ENCODE results near the gene MARCHF9.

MARCHF9 gene

DNA sequence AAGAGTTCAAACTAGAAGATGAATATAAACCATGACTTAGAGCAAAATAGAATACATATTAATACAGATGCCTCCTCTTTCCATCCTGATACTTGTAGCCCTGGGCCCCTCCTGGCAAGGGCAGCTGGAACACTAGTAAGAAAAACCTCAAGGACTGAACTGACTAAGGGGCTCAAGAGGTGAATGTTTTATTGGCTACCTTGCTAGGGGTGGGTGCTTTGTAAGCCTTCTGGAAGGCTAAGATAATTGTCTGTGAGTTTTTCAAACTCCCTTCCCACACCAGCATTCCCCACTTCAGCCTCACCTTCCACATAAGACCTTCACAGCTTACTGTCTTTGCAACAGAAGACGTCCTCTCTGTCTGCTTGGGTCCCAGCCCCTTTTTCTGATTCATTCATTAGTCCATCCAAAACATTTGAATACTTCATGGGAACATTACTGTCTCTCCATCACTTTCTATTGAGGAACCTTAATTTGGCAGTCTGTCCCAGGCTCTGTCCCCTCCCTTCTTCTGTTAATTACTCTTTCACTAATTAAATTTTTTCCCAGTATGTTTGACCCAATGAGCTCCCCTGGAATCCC, 1.1 kb upstream of the MARCHF9 start:
- DNase-seq (ENCODE audit: low read depth in 2 of 2) = no peak

- DNase-seq (ENCODE audit: low read depth in 2 of 2) = no peak
Observed at GRCh38 chr12:57755194-57755453, 221 bp downstream of the MARCHF9 start.

DNA sequence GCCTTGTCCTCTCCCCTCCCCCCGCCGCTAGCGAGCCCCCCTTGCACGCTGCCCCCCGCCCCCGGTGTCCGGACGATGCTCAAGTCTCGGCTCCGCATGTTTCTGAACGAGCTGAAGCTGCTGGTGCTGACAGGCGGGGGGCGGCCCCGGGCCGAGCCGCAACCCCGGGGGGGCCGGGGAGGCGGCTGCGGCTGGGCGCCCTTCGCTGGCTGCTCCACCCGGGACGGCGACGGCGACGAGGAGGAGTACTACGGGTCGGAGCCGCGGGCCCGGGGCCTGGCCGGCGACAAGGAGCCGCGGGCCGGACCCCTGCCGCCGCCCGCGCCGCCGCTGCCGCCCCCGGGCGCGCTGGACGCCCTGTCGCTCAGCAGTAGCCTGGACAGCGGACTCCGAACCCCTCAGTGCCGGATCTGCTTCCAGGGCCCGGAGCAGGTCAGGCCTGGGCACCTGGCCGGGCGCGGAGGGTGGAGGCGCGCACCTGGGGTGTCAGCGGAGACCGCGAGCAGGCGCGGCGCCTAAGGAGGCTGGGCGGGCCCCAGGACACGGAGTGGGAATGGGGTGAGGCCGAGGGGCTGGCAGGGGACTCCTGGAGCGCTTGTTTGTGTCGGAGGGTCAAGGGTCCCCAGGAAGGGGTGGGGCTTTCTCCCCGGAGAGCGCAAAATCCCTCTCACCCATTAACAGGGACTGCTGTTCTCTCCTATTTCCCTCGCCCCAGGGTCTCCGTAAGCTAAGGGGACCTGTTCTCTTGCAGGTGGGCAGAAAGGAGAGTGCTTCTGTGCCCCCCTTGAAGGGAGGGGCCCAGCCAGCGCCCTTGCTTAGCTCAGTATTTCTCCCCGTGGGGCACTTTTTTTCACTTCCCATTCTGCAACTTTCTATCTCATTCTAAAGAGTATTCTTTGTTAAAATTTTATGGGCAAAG, 810 bp downstream of the MARCHF9 start:
- no peak for DNase-seq (ENCODE audit: low read depth in 2 of 2)

DNA sequence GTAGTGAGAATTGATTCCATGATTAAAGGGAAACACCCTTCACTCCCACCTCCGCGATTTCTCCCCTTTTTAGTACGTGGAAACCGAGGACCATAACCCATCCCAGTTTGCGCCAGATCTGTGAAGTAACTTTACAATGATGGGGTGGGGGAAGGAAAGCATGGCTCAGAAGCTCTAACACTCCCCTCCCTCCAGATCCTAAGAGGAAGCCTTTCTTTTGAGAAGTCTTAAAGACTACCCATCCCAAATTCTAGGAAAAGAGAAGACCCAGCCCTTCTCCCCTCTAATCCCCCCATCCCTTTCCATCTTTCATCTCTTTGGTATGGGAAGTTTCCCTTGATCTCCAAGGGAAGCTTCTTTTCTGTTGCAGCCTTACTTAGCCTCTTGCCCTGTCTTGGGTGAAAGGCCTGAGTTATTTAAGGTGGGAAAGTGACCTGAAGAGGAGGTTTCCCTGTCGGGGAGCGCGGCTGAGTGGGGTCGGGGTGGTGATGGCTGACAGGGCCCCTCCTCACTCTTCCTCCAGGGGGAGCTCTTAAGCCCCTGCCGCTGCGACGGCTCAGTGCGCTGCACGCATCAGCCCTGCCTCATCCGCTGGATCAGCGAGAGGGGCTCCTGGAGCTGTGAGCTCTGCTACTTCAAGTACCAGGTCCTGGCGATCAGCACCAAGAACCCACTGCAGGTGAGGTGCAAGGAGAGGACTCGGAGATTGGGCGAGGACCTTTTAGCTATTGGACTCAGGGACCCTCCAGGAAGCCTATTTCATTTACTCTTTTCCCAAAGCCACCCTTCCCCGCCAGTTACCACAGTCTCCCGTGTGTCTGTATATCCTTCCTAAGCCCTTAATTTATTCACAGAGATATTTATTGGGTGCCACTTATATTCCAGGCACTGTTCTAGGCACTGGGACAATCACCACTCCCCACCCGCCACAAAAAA, 1.8 kb downstream of the MARCHF9 start:
- DNase-seq (ENCODE audit: low read depth in 2 of 2) = peak; percentile 42 to 56

GRCh38 chr12:57757771-57758170, 2.9 kb downstream of the MARCHF9 start:
- DNase-seq (ENCODE audit: low read depth in 2 of 2) = no peak

- no peak for DNase-seq (ENCODE audit: low read depth in 2 of 2)
Observed at GRCh38 chr12:57758552-57759359, 3.9 kb downstream of the MARCHF9 start.

DNA sequence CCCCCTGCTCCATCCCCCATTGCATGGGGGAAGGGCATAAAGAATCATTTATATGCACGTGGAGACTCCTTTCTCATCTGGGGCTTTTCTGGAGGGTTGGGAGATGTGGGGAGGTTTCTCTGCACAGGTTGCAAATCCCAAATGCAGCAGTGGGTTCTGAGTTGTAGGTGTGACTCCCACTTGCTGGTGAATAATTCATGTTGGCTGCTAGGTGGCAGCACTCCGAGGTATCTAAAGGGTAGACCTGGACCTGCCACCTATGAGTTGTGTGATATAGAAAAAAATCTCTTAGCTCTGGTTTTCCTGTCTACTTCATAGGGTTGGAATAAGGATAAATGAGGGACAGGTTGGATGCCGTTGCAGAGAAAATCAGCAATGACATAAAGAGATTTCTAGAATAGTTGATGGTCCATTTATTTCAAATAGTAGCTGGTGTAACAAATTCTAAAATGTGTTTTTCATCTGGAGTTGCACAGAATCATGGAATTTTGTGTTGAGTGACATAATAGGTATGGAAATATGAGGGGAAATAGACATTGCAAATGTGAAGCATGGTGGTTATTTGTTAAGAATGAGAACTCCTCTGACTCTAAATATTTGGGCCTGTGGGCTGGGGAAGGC, 4.6 kb downstream of the MARCHF9 start:
- DNase-seq (ENCODE audit: low read depth in 2 of 2) = no peak

GRCh38 chr12:57760347-57760982, 5.6 kb downstream of the MARCHF9 start:
- DNase-seq (ENCODE audit: low read depth in 2 of 2) = no peak

DNA sequence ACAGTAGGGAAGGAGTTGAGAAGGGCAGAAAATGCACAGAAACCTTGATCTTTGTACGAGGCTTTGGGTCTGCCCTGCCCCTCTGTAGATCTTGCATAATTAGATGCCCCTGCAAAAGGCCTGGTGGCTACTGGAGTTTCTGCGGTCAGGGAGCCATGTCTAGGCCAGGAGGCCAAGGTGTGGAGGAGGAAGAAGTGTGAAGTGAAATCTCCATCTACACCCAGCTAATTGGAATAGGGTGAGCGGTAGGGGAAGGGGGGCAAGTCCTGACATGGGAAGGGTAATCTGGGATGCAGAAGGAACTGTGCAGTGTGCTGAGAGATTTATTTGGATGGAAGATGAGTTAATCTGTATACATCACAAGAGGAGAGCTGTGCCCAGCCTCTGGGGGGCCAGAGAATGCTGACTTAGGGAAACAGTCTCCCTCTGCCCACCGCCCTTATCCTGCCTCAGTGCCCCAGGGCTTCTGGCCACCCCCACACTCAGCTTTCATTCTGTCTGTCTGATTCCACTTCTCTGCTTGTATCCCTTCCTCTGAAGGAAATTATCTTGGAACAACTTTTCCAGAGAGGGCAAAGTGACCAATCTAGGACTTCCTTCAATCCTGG, 6.6 kb downstream of the MARCHF9 start:
- DNase-seq (ENCODE audit: low read depth in 2 of 2) = no peak

DNA sequence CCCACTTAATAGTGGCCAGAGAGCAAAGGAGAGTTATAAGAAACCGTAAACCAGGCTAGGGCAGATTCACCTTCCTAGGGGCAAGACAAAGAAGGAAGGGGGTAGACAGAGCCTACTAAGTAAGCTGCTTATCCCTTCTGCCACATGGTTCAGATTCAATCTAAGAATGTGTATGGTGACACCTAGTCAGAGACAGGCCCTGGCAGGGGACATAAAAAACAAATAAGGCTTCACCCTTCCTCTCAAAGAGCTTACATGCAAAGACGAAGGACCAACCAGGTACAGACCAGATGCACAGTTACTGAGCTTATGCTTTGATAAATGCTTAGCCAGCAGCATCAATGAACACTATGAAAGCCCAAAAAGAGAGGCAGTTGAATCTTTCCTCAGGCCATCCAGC, 7.6 kb downstream of the MARCHF9 start:
- DNase-seq (ENCODE audit: low read depth in 2 of 2) = no peak

DNA sequence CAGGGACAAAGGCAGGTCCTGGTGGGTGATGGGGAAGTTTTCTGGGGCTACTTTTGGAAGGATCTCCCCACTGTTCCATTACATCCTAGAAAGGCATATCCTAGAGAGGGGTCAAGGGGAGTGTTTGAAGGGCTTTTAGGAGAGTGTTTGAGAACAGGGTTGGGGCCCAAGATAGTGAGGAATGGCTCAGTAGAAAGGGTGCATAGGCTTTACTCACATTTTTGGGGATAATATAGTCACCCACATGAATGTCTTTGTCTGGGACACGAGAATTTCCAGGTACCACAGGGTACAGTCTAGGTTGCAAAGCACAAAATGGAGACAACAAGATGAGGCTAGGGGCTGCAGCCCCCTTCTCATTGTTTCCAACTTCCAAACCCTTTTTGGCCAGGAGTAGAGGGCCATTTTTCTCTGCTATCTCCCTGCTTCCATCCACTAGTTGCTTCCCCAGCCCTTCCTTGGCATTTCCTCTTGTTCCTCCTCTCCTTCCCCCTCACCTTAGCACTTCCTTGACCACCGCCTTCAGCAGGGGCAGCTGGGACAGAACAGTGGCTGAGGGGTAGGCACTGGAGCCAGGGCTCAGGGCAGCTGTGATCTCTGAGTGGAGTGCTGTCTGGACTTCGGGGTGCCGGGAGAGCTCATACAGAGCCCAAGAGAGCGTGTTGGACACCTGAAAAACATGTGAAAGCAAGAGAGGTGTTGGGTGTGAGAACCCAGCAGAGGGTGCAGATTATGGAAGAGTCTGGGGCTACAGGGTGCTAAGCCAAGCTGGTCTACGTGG, 9.2 kb downstream of the MARCHF9 start:
- no peak for DNase-seq (ENCODE audit: low read depth in 2 of 2)

DNA sequence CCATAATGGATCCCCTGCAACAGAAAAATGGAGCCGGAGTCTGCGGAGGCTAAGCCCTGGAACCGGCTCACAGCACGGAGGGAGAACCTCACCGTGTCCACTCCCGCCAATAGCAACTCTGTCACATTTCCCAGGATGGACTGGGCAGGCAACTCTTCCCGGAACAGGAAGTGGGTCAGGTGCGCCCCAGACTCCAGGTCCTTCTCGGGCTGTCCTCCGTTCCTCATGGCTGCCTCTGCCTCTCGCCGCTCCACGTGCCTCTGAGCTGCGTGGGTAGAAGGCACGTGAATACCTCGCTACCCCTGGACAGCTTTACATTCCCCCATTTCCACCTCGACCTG, 9.7 kb downstream of the MARCHF9 start:
- DNase-seq (ENCODE audit: low read depth in 2 of 2) = no peak

- DNase-seq (ENCODE audit: low read depth in 2 of 2) = no peak
Observed at GRCh38 chr12:57765003-57765697, 10.2 kb downstream of the MARCHF9 start.

DNA sequence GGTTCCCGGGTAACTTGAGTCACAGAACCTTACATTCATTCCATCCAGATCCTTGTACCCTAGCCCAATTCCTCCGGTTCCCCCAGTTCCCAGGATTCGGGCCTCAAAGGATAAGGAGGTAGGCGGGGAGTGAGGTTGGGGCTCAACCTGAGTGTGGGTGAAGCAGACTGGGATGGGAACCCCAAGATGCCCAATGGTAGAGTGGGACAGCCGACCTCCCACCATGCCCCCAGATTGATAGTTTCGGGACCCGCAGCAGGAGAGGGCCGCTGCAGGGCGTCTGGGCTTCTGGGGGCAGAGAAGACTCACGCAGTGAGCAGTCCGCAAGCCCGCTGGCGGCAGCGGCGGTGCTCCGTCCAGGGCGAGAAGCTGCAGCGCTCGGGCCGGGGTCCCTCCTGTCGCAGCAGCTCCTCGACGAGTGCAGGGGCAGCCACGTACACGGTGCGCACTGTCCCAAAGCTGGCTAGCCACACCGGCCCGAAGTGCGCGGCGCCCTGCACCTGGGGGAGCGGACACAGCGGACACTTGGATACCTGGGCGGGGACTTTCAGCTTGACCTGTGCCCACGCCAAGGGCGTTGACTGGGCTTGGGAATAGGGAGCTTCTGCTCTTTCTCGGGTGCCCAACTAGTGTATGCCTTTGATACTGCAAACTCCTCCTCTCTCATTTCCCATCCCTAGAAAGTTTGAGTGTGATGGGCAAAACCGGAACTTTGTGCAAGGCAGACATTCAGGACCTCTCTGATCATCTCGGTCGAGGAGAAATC, 11.0 kb downstream of the MARCHF9 start:
- DNase-seq (ENCODE audit: low read depth in 2 of 2) = no peak

- DNase-seq (ENCODE audit: low read depth in 2 of 2) = no peak
Observed at GRCh38 chr12:57766464-57767304, 11.8 kb downstream of the MARCHF9 start, which contains the start of gene CYP27B1. Gene CYP27B1 (minus strand): TSS chr12:57767078. CDS start chr12:57767041, 37 bp downstream.

DNA sequence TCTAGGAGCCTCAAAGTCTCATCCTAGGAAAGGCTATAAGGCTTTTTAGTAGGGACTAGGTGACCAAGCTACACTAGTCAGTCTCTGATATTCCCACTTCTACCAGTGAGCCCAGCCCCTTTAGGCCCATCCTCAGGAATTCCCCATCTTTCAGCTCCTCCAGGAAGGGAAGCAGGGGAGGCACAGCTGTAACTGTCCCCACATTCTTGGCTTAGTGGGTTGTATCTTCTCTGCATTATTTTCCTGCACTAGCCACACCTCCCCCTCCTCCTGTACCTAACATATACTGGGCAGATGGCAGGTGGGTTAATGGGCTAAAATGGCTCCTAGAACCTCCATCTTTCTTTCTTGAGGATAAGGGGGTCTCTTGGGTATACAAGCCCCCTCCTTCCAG, 12.4 kb downstream of the MARCHF9 start:
- no peak for DNase-seq (ENCODE audit: low read depth in 2 of 2)

- DNase-seq (ENCODE audit: low read depth in 2 of 2) = no peak
Observed at GRCh38 chr12:57767876-57768275, 13.0 kb downstream of the MARCHF9 start.

Measured in stimulated activated CD8-positive, alpha-beta memory T cell treated with anti-CD3 and anti-CD28 coated beads, Interleukin-7, amount 100 ng/mL, for 4 hours (primary cell).